ENCODE results near the gene HHEX. TPM values are rescaled to one million over a fixed set of nuclear protein-coding genes. Genes with fewer than 3 reads are reported as not detected.

The HHEX gene
- total RNA-seq, 1 donor from 2014 or later: 0.19 TPM

DNA sequence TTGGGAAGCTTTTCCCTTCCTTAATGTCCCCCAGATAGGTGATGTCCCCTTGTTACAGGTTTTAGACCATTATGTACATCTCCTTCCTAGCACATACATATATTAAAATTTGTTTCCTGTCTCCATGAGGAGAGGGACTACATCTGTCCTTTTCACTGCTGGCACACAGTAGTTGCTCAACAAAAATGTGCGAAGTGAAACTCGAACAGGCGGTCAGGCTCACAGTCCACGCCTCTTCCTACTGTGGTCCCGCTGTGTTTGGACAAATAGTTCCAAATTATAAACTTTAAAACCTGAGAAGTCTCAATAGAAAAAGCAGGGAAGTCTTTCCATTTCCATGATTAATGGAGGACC is 1.2 kb upstream of the HHEX start:
- Mint-ChIP-seq H3K4me3 (peak overlapping the region; percentile 68), H3K27me3 (peaks cover 70% of the 10 kb centered on the region), H3K27ac (no peak overlapping the region), H3K9me3 (no peaks in the 10 kb centered on the region), H3K4me1 (peaks cover 16% of the 10 kb centered on the region), H3K36me3 (ENCODE audit: low read depth) (no peaks in the 10 kb centered on the region)
- DNase-seq: no peak
- intact Hi-C loops (cut with micrococcal nuclease): loop anchor here (2.0 kb wide), 1 partner anchor 160 kb away; the partner anchor contains the start of gene EXOC6

- H3K27me3 Mint-ChIP-seq: peaks cover 71% of the 10 kb centered on the region
- intact Hi-C loops (cut with micrococcal nuclease): loop anchor here (2.0 kb wide), 1 partner anchor 160 kb away; the partner anchor contains the start of gene EXOC6
- H3K4me1 Mint-ChIP-seq: peaks cover 16% of the 10 kb centered on the region
- peak; percentile 69 for DNase-seq
- no peaks in the 10 kb centered on the region for H3K9me3 Mint-ChIP-seq
- no peak overlapping the region for H3K27ac Mint-ChIP-seq
- H3K4me3 Mint-ChIP-seq: peak overlapping the region; percentile 68
- H3K36me3 Mint-ChIP-seq (ENCODE audit: low read depth): no peaks in the 10 kb centered on the region
Measured at GRCh38 chr10:92688927-92689662, 660 bp upstream of the HHEX start.

DNA sequence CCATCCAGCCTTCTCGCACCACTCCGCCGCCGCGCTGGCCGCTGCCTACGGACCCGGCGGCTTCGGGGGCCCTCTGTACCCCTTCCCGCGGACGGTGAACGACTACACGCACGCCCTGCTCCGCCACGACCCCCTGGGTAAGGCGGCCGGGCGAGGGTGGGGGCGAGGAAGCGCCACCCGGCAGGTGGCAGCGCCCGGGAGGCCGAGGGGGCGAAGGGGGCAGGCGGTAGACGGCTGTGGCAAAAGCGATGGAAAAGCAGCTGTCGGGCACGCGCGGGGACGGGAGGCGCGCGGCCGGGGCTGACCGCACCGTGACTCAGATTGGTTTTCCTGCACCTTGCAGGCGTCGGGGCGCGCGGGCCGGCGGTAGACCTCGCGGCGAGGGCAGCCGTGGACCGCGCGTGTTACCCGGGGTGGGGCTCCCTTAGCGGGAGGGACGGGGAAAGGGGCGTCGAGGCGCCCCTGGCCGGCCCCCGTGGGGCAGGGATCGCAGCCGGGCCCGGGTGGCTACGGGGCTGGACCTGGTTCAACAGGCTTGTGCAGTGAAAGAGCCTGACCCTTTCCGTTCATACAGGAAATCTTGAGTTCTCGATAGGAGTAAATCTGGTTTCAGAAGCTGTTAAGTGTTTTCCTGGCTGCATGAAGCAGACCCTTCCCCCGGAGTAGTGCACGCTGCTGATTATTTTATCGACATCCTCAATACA is 608 bp downstream of the HHEX start:
- Mint-ChIP-seq H3K4me3 (peak overlapping the region; percentile 70), H3K27me3 (peaks cover 72% of the 10 kb centered on the region), H3K36me3 (ENCODE audit: low read depth) (no peaks in the 10 kb centered on the region), H3K4me1 (peaks cover 16% of the 10 kb centered on the region), H3K9me3 (no peaks in the 10 kb centered on the region), H3K27ac (no peak overlapping the region)
- DNase-seq: peak; percentile 88
- intact Hi-C loops (cut with micrococcal nuclease): loop anchor here (5.0 kb wide), 2 partner anchors 98 to 382 kb away; partner anchors contain the start of genes CYP26A1 and KIF11

- no peaks in the 10 kb centered on the region for H3K36me3 Mint-ChIP-seq (ENCODE audit: low read depth)
- peak; percentile 60 for DNase-seq
- peak overlapping the region; percentile 56 for H3K4me3 Mint-ChIP-seq
- intact Hi-C loops (cut with micrococcal nuclease): loop anchor here (5.0 kb wide), 2 partner anchors 99 to 381 kb away; partner anchors contain the start of genes CYP26A1 and KIF11
- peaks cover 68% of the 10 kb centered on the region for H3K27me3 Mint-ChIP-seq
- H3K9me3 Mint-ChIP-seq: no peaks in the 10 kb centered on the region
- no peak overlapping the region for H3K27ac Mint-ChIP-seq
- H3K4me1 Mint-ChIP-seq: peaks cover 16% of the 10 kb centered on the region
Measured at GRCh38 chr10:92690915-92691590, 1.3 kb downstream of the HHEX start.

DNA sequence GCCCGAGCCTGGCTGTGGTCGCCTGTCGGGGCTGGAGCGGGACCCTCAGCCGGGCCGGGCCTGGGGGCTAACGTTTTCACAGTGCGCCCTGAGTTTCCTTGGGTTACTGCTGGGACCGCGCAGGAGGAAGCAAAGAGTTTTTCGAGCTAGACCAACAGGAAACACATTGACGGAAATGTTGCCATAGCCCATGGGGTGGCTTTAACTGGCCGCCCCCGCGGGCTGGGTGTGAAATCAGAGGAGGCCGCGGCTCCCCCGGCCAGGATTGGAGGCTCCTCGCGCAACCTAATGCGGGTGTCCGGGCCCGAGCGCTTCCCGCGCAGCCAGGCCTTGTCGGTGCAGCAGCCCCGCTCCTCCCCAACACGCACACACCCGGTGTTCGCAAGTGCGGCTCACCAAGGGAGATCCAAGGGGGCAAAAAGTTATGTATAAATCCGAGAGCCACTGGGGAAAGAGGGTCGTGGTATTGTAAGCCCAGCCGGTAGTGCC is 1.9 kb downstream of the HHEX start:
- Mint-ChIP-seq H3K36me3 (ENCODE audit: low read depth) (no peaks in the 10 kb centered on the region), H3K4me1 (peaks cover 16% of the 10 kb centered on the region), H3K4me3 (peak overlapping the region; percentile 51), H3K9me3 (no peaks in the 10 kb centered on the region), H3K27me3 (peaks cover 68% of the 10 kb centered on the region), H3K27ac (no peak overlapping the region)
- DNase-seq: peak; percentile 64
- intact Hi-C loops (cut with micrococcal nuclease): loop anchor here (5.0 kb wide), 2 partner anchors 99 to 381 kb away; partner anchors contain the start of genes CYP26A1 and KIF11

GRCh38 chr10:92692080-92692671 is 2.4 kb downstream of the HHEX start:
- intact Hi-C loops (cut with micrococcal nuclease): loop anchor here (5.0 kb wide), 2 partner anchors 100 to 380 kb away; partner anchors contain the start of genes CYP26A1 and KIF11
- no peaks in the 10 kb centered on the region for H3K36me3 Mint-ChIP-seq (ENCODE audit: low read depth)
- DNase-seq: peak; percentile 58
- H3K27ac Mint-ChIP-seq: no peak overlapping the region
- peak overlapping the region; percentile 39 for H3K4me3 Mint-ChIP-seq
- no peaks in the 10 kb centered on the region for H3K9me3 Mint-ChIP-seq
- peaks cover 16% of the 10 kb centered on the region for H3K4me1 Mint-ChIP-seq
- H3K27me3 Mint-ChIP-seq: peaks cover 73% of the 10 kb centered on the region

DNA sequence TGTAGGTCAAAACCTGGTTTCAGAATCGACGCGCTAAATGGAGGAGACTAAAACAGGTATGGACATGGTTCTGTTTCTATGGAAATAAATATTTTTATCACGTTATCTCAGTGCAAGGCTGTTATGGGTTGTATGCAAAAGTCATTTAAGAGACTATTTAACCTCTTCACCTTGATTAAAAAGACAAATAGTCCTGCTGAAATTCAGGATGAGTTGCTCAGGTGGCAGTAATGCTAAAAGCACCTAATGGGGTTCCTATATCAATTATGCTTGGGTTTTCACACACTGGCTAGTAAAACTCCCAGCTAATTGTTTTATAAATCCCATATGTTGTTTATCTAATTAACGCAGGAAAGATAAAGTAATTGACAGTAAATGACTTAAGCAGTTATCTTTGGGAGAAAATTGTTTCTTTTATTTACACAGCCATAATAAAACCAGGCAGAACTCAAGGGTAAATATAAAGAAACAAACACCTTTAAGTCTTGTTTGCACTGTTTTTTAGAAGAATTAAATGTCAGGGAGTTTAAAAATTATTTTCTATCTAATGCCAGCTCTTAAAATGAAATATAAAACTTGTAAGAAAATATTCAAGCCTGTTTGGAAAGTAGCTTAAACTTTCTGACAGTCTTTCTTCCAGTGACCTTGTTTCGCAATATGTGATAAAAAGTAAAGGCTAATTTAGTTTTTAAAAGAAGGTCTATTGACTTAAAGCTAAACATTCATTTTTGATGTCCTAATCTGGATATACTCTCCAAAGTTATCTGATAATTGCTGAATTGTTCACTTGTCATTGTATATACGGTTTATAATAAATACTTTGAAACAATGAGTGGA is 3.2 kb downstream of the HHEX start:
- no peaks in the 10 kb centered on the region for H3K36me3 Mint-ChIP-seq (ENCODE audit: low read depth)
- H3K27ac Mint-ChIP-seq: no peak overlapping the region
- peaks cover 76% of the 10 kb centered on the region for H3K27me3 Mint-ChIP-seq
- H3K4me3 Mint-ChIP-seq: peak overlapping the region; percentile 39
- no peak for DNase-seq
- intact Hi-C loops (cut with micrococcal nuclease): loop anchor here (5.0 kb wide), 2 partner anchors 101 to 379 kb away; partner anchors contain the start of genes CYP26A1 and KIF11
- peaks cover 18% of the 10 kb centered on the region for H3K4me1 Mint-ChIP-seq
- no peaks in the 10 kb centered on the region for H3K9me3 Mint-ChIP-seq

GRCh38 chr10:92693534-92693893 is 3.8 kb downstream of the HHEX start:
- Mint-ChIP-seq H3K27me3 (peaks cover 76% of the 10 kb centered on the region), H3K27ac (no peak overlapping the region), H3K36me3 (ENCODE audit: low read depth) (no peaks in the 10 kb centered on the region), H3K4me3 (no peak overlapping the region), H3K4me1 (peaks cover 22% of the 10 kb centered on the region), H3K9me3 (no peaks in the 10 kb centered on the region)
- no peak for DNase-seq
- intact Hi-C loops (cut with micrococcal nuclease): loop anchor here (5.0 kb wide), 2 partner anchors 101 to 379 kb away; partner anchors contain the start of genes CYP26A1 and KIF11

DNA sequence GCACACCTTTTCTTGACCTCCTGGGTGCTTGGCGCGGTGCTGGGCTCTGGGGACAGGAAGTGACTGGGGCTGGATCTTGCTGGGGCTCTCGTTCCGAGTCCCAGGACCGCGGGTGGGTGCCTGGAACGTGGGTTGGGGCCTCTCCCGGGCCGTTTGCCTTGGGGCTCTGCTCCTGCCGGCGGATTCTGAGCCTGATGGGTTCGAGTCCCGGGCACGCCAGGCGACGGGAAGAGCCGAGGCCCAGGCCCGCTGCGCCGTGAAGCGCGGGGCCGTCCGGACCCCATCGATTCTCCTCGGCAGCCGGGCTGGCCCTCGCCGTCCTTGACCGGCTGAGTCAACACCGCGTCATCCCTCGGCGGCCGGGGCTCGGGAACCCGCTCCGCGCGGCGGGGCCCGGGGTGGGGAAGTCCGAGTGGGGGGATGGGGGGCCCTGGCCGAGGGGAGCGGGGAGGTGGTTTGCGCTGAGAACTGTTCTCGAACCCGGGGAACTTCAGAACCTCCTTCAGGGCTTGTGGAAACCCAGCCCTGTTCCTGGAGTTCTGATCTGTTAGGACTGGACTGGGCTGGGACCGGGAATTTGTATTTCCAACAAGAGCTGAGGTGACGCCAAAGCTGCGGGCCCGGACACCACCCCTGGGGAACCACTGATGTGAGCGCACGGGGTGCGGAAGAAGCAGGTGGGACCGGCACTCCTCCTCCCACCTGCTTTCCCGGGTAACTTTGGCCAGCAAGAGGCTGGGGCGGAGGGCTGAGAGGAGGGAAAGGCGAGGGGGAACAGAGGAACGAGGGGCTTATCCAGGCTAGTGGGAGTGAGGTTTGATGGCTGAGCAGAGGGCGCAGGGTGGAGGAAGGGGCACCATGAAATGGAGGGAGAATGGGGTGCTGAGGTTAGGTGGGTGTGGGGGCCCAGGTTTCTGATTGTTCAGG is 6.2 kb downstream of the HHEX start:
- no peak overlapping the region for H3K4me3 Mint-ChIP-seq
- no peak for DNase-seq
- intact Hi-C loops (cut with micrococcal nuclease): no loop called here
- H3K4me1 Mint-ChIP-seq: peaks cover 28% of the 10 kb centered on the region
- peaks cover 82% of the 10 kb centered on the region for H3K27me3 Mint-ChIP-seq
- no peak overlapping the region for H3K27ac Mint-ChIP-seq
- no peaks in the 10 kb centered on the region for H3K9me3 Mint-ChIP-seq
- no peaks in the 10 kb centered on the region for H3K36me3 Mint-ChIP-seq (ENCODE audit: low read depth)

DNA sequence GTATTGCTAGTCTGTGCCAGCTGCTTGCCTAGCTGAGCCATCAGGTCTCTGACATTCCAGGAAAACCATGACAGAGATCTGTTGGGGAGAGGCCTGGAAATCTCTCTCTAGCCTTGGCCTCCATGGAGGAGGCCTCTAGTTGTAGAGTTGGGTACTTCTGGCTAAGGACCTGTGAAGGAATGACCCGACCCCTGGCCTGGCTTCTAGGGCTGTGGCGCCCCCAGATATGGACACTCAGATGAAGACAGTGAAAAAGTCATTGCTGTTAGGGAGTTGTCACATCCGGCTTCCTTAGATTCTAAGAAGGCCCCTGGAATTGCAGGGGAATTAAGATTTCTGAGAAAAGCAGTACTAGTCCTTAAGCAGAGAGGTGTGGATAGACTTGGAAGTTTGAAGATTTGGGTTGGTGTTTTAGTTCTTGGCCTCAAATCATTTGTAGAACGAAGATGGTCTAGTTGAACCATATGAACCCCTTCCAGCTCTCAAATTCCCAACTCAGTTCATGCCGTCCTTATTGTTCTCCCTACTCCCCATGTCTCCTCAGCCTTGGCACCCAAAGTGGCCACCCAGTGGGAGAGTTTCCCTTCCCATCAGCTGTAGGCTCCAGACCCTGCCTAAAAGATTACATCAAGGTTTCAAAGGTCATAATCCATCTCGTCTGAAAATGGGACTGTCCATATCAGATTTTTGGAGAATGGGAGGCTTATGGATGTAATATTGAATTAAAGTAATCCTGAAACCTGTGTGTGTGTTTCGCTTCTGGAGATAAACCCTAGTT is 7.0 kb downstream of the HHEX start:
- no peaks in the 10 kb centered on the region for H3K36me3 Mint-ChIP-seq (ENCODE audit: low read depth)
- H3K4me1 Mint-ChIP-seq: peaks cover 23% of the 10 kb centered on the region
- intact Hi-C loops (cut with micrococcal nuclease): no loop called here
- no peak overlapping the region for H3K4me3 Mint-ChIP-seq
- no peaks in the 10 kb centered on the region for H3K9me3 Mint-ChIP-seq
- no peak overlapping the region for H3K27ac Mint-ChIP-seq
- peaks cover 84% of the 10 kb centered on the region for H3K27me3 Mint-ChIP-seq
- DNase-seq: no peak

GRCh38 chr10:92697663-92698511 is 8.1 kb downstream of the HHEX start:
- Mint-ChIP-seq H3K4me3 (peak overlapping the region; percentile 36), H3K27me3 (peaks cover 83% of the 10 kb centered on the region), H3K9me3 (no peaks in the 10 kb centered on the region), H3K36me3 (ENCODE audit: low read depth) (no peaks in the 10 kb centered on the region), H3K27ac (no peak overlapping the region), H3K4me1 (peaks cover 23% of the 10 kb centered on the region)
- intact Hi-C loops (cut with micrococcal nuclease): no loop called here
- no peak for DNase-seq

Measured in activated CD4-positive, alpha-beta T cell treated with anti-CD3 and anti-CD28 coated beads, Interleukin-2, amount 10 ng/mL, durations not matched to agents 24 days and 14 days (primary cell).